ENCODE data around the gene ARL4D.

ARL4D gene

GRCh38 chr17:43427362-43428043, 28.7 kb downstream of the ARL4D start:
- no peak for DNase-seq (ENCODE audit: low read depth in 2 of 2)

- DNase-seq (ENCODE audit: low read depth in 2 of 2), result no peak
Measured at GRCh38 chr17:43428524-43428923, 29.7 kb downstream of the ARL4D start.

- no peak for DNase-seq (ENCODE audit: low read depth in 2 of 2)
Measured at GRCh38 chr17:43430936-43431713, 32.3 kb downstream of the ARL4D start.

GRCh38 chr17:43431714-43432523, 33.1 kb downstream of the ARL4D start:
- DNase-seq (ENCODE audit: low read depth in 2 of 2), result no peak

GRCh38 chr17:43434902-43435319, 36.1 kb downstream of the ARL4D start:
- no peak for DNase-seq (ENCODE audit: low read depth in 2 of 2)

GRCh38 chr17:43437756-43438155, 39.0 kb downstream of the ARL4D start:
- DNase-seq (ENCODE audit: low read depth in 2 of 2), result no peak

GRCh38 chr17:43438626-43439025, 39.8 kb downstream of the ARL4D start:
- no peak for DNase-seq (ENCODE audit: low read depth in 2 of 2)

- DNase-seq (ENCODE audit: low read depth in 2 of 2), result no peak
Measured at GRCh38 chr17:43439041-43439440, 40.2 kb downstream of the ARL4D start.

- DNase-seq (ENCODE audit: low read depth in 2 of 2), result no peak
Measured at GRCh38 chr17:43442711-43443110, 43.9 kb downstream of the ARL4D start.

- no peak for DNase-seq (ENCODE audit: low read depth in 2 of 2)
Measured at GRCh38 chr17:43443381-43443780, 44.6 kb downstream of the ARL4D start.

GRCh38 chr17:43444223-43445008, 45.6 kb downstream of the ARL4D start:
- DNase-seq (ENCODE audit: low read depth in 2 of 2), result no peak

- no peak for DNase-seq (ENCODE audit: low read depth in 2 of 2)
Measured at GRCh38 chr17:43445009-43445589, 46.3 kb downstream of the ARL4D start.

GRCh38 chr17:43446773-43447172, 48.0 kb downstream of the ARL4D start:
- DNase-seq (ENCODE audit: low read depth in 2 of 2), result no peak

- DNase-seq (ENCODE audit: low read depth in 2 of 2), result no peak
Measured at GRCh38 chr17:43448720-43449469, 50.1 kb downstream of the ARL4D start.

- no peak for DNase-seq (ENCODE audit: low read depth in 2 of 2)
Measured at GRCh38 chr17:43449470-43450248, 50.9 kb downstream of the ARL4D start.
